Mesothelial cell of epicardium (in vitro differentiated cells): ENCODE data around the gene CFAP97D2. TPM values are rescaled to one million over a fixed set of nuclear protein-coding genes. Genes with fewer than 3 reads are reported as not detected.
"Not testable (repeated sequence)": the region's sequence is repeated elsewhere in the genome, so short reads cannot be mapped to it uniquely, and the experiment has no call there.

ENCODE experiments used
- DNase-seq, 2 experiments: peaks; one replicate each; pipeline ENCODE4 v3.0.0; 2021; ENCODE audit warnings: low spot score in 2 of 2; ENCODE audit not compliant: unreplicated experiment in 2 of 2
- H3K27ac Mint-ChIP-seq: 2 replicates; pipeline ENCODE4 v1.8.0; 2021; ENCODE audit warnings: mixed read lengths
- H3K27me3 Mint-ChIP-seq: 2 replicates; pipeline ENCODE4 v1.8.0; 2021; ENCODE audit warnings: low read depth, mixed read lengths
- H3K36me3 Mint-ChIP-seq: 2 replicates; pipeline ENCODE4 v1.8.0; 2021; ENCODE audit warnings: mixed read lengths
- H3K4me1 Mint-ChIP-seq: 2 replicates; pipeline ENCODE4 v1.8.0; 2021; ENCODE audit warnings: mixed read lengths
- H3K4me3 Mint-ChIP-seq: 2 replicates; pipeline ENCODE4 v1.8.0; 2021; ENCODE audit warnings: mild to moderate bottlenecking, moderate library complexity, mixed read lengths
- H3K9me3 Mint-ChIP-seq: 2 replicates; pipeline ENCODE4 v1.8.0; 2021; ENCODE audit warnings: mixed read lengths
- CTCF ChIP-seq: fragments of 200-600 bp; sonication (generic); IDR thresholded peaks from one replicate; pipeline ENCODE4 v1.5.0; 2021; ENCODE audit warnings: antibody characterized with exemption; ENCODE audit not compliant: unreplicated experiment
- total RNA-seq: library from RNA; stranded (reverse); gene quantifications from 3 replicates; pipeline ENCODE4 v1.2.1, GENCODE V29; 2021

CFAP97D2 gene
- total RNA-seq, 1 donor from 2014 or later = not detected

- DNase-seq = no peak
- Mint-ChIP-seq H3K4me3 (no peak overlapping the region), H3K27me3 (peaks cover 2% of the 10 kb centered on the region), H3K9me3 (no peaks in the 10 kb centered on the region), H3K27ac (no peak overlapping the region), H3K36me3 (no peaks in the 10 kb centered on the region), H3K4me1 (no peaks in the 10 kb centered on the region)
- no peak for TF ChIP-seq CTCF
Observed at GRCh38 chr13:114146173-114146572, 32.9 kb upstream of the CFAP97D2 start.

- H3K36me3 Mint-ChIP-seq = no peaks in the 10 kb centered on the region
- H3K4me1 Mint-ChIP-seq = no peaks in the 10 kb centered on the region
- H3K27me3 Mint-ChIP-seq = peaks cover 2% of the 10 kb centered on the region
- no peak for DNase-seq
- H3K27ac Mint-ChIP-seq = no peak overlapping the region
- no peak for TF ChIP-seq CTCF
- no peaks in the 10 kb centered on the region for H3K9me3 Mint-ChIP-seq
- H3K4me3 Mint-ChIP-seq = no peak overlapping the region
Observed at GRCh38 chr13:114146629-114147028, 32.4 kb upstream of the CFAP97D2 start.

GRCh38 chr13:114147803-114148520 lies 31.1 kb upstream of the CFAP97D2 start:
- Mint-ChIP-seq H3K4me3 (no peak overlapping the region), H3K27me3 (peaks cover 4% of the 10 kb centered on the region), H3K36me3 (no peaks in the 10 kb centered on the region), H3K9me3 (no peaks in the 10 kb centered on the region), H3K27ac (peak overlapping the region; percentile 44), H3K4me1 (no peaks in the 10 kb centered on the region)
- DNase-seq = no peak
- TF ChIP-seq CTCF = no peak

GRCh38 chr13:114148521-114148855 lies 30.6 kb upstream of the CFAP97D2 start:
- TF ChIP-seq CTCF = no peak
- H3K27ac Mint-ChIP-seq = no peak overlapping the region
- no peaks in the 10 kb centered on the region for H3K4me1 Mint-ChIP-seq
- DNase-seq = no peak
- peaks cover 5% of the 10 kb centered on the region for H3K27me3 Mint-ChIP-seq
- no peaks in the 10 kb centered on the region for H3K36me3 Mint-ChIP-seq
- no peaks in the 10 kb centered on the region for H3K9me3 Mint-ChIP-seq
- no peak overlapping the region for H3K4me3 Mint-ChIP-seq

- not testable (repeated sequence) for H3K27me3 Mint-ChIP-seq, H3K36me3 Mint-ChIP-seq, H3K27ac Mint-ChIP-seq, DNase-seq, H3K9me3 Mint-ChIP-seq, H3K4me3 Mint-ChIP-seq, H3K4me1 Mint-ChIP-seq
Observed at GRCh38 chr13:114148886-114149285, 30.2 kb upstream of the CFAP97D2 start.

- no peak for DNase-seq
- TF ChIP-seq CTCF = no peak
- Mint-ChIP-seq H3K9me3 (no peaks in the 10 kb centered on the region), H3K27ac (no peak overlapping the region), H3K4me3 (no peak overlapping the region), H3K27me3 (peaks cover 6% of the 10 kb centered on the region), H3K36me3 (no peaks in the 10 kb centered on the region), H3K4me1 (no peaks in the 10 kb centered on the region)
Observed at GRCh38 chr13:114149774-114150740, 29.0 kb upstream of the CFAP97D2 start.
